Endodermal cell (in vitro differentiated cells): ENCODE data around the gene ROR1. TPM values are rescaled to one million over a fixed set of nuclear protein-coding genes. Genes with fewer than 3 reads are reported as not detected.

Source experiments
- DNase-seq: peaks from one replicate; pipeline ENCODE4 v3.0.0-alpha.2; 2017
- H3K27ac ChIP-seq: 2 replicates; pipeline ENCODE4 v1.5.1; 2013; ENCODE audit warnings: mild to moderate bottlenecking, low read depth, low read length, moderate library complexity
- H3K27me3 ChIP-seq: 2 replicates; pipeline ENCODE4 v1.6.1; 2013; ENCODE audit warnings: mild to moderate bottlenecking, low read length, moderate library complexity; ENCODE audit not compliant: insufficient read depth, control insufficient read depth, poor library complexity, severe bottlenecking
- H3K36me3 ChIP-seq: 2 replicates; pipeline ENCODE4 v1.7.0; 2013; ENCODE audit warnings: mild to moderate bottlenecking, low read length, moderate library complexity; ENCODE audit not compliant: control insufficient read depth, insufficient read depth
- H3K4me1 ChIP-seq: one replicate; pipeline ENCODE4 v1.7.0; 2013; ENCODE audit warnings: low read length; ENCODE audit not compliant: control insufficient read depth, insufficient read depth
- H3K4me3 ChIP-seq: 2 replicates; pipeline ENCODE4 v1.5.1; 2013; ENCODE audit warnings: mild to moderate bottlenecking, low read length, moderate library complexity
- H3K9ac ChIP-seq: 2 replicates; pipeline ENCODE4 v1.6.1; 2013; ENCODE audit warnings: mild to moderate bottlenecking, low read length, moderate library complexity; ENCODE audit not compliant: poor library complexity, severe bottlenecking; ENCODE audit errors: extremely low read depth
- H3K9me3 ChIP-seq: 2 replicates; pipeline ENCODE4 v1.6.1; 2013; ENCODE audit warnings: mild to moderate bottlenecking, low read length, moderate library complexity; ENCODE audit not compliant: control insufficient read depth
- H3K27ac Mint-ChIP-seq: 2 replicates; pipeline ENCODE4 v1.8.0; 2020; ENCODE audit warnings: mixed read lengths
- H3K27me3 Mint-ChIP-seq: 2 replicates; pipeline ENCODE4 v1.8.0; 2021; ENCODE audit warnings: mild to moderate bottlenecking, mixed read lengths; ENCODE audit not compliant: insufficient read depth
- H3K36me3 Mint-ChIP-seq: 2 replicates; pipeline ENCODE4 v1.8.0; 2020; ENCODE audit warnings: low read depth, mixed read lengths
- H3K4me1 Mint-ChIP-seq: 2 replicates; pipeline ENCODE4 v1.8.0; 2020; ENCODE audit warnings: mixed read lengths
- H3K4me3 Mint-ChIP-seq: 2 replicates; pipeline ENCODE4 v1.8.0; 2020; ENCODE audit warnings: mild to moderate bottlenecking, moderate library complexity, mixed read lengths
- H3K9me3 Mint-ChIP-seq: 2 replicates; pipeline ENCODE4 v1.8.0; 2020; ENCODE audit warnings: mild to moderate bottlenecking, mixed read lengths
- WGBS, 2 experiments: methylation state at CpG; one replicate each; pipeline versions ENCODE4 v1.1.5 to v1.1.7; 2013; ENCODE audit warnings: missing lambda C conversion rate in 2 of 2, mixed read lengths in 1 of 2; ENCODE audit not compliant: insufficient coverage in 1 of 2, insufficient read length in 1 of 2; 5-methylcytosine and 5-hydroxymethylcytosine counted together
- total RNA-seq, 2 donors: library from RNA; stranded (reverse); fragmentation: NEBNext Ultra II Directional in 1 of 2; extraction: Animal tissue kit (Norgen Biotek cat#: 25700) in 1 of 2; gene quantifications; 2 replicates in 1 of 2; 3 replicates in 1 of 2; pipeline ENCODE4 v1.2.1, GENCODE V29; 2021
- TF ChIP-seq, protein P1 (sequence below): fragments of 200-600 bp; sonication (generic); conservative IDR thresholded peaks from 2 replicates; pipeline ENCODE4 v1.5.0; 2021; ENCODE audit warnings: antibody characterized with exemption, mild to moderate bottlenecking

The ROR1 gene
- total RNA-seq, 2 donors from 2014 or later, result 77.4 to 77.9 TPM

GRCh38 chr1:63918418-63918945 lies 144.7 kb downstream of the ROR1 start:
- H3K27me3 Mint-ChIP-seq, result no peaks in the 10 kb centered on the region
- H3K27ac Mint-ChIP-seq, result no peak overlapping the region
- H3K27ac ChIP-seq, result no peak overlapping the region
- H3K4me1 Mint-ChIP-seq, result peaks cover 58% of the 10 kb centered on the region
- TF ChIP-seq, protein P1, sequence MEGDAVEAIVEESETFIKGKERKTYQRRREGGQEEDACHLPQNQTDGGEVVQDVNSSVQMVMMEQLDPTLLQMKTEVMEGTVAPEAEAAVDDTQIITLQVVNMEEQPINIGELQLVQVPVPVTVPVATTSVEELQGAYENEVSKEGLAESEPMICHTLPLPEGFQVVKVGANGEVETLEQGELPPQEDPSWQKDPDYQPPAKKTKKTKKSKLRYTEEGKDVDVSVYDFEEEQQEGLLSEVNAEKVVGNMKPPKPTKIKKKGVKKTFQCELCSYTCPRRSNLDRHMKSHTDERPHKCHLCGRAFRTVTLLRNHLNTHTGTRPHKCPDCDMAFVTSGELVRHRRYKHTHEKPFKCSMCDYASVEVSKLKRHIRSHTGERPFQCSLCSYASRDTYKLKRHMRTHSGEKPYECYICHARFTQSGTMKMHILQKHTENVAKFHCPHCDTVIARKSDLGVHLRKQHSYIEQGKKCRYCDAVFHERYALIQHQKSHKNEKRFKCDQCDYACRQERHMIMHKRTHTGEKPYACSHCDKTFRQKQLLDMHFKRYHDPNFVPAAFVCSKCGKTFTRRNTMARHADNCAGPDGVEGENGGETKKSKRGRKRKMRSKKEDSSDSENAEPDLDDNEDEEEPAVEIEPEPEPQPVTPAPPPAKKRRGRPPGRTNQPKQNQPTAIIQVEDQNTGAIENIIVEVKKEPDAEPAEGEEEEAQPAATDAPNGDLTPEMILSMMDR, result no peak
- H3K36me3 Mint-ChIP-seq, result no peaks in the 10 kb centered on the region
- peaks cover 11% of the 10 kb centered on the region for H3K4me1 ChIP-seq
- no peak overlapping the region for H3K9ac ChIP-seq
- H3K9me3 ChIP-seq, result no peaks in the 10 kb centered on the region
- no peaks in the 10 kb centered on the region for H3K9me3 Mint-ChIP-seq
- no peak overlapping the region for H3K4me3 Mint-ChIP-seq
- no peaks in the 10 kb centered on the region for H3K27me3 ChIP-seq
- H3K4me3 ChIP-seq, result no peak overlapping the region
- 94 to 100% methylated on average over 2 to 10 of the region's 10 CpGs for WGBS, 2 experiments
- DNase-seq, result no peak
- no peaks in the 10 kb centered on the region for H3K36me3 ChIP-seq

DNA sequence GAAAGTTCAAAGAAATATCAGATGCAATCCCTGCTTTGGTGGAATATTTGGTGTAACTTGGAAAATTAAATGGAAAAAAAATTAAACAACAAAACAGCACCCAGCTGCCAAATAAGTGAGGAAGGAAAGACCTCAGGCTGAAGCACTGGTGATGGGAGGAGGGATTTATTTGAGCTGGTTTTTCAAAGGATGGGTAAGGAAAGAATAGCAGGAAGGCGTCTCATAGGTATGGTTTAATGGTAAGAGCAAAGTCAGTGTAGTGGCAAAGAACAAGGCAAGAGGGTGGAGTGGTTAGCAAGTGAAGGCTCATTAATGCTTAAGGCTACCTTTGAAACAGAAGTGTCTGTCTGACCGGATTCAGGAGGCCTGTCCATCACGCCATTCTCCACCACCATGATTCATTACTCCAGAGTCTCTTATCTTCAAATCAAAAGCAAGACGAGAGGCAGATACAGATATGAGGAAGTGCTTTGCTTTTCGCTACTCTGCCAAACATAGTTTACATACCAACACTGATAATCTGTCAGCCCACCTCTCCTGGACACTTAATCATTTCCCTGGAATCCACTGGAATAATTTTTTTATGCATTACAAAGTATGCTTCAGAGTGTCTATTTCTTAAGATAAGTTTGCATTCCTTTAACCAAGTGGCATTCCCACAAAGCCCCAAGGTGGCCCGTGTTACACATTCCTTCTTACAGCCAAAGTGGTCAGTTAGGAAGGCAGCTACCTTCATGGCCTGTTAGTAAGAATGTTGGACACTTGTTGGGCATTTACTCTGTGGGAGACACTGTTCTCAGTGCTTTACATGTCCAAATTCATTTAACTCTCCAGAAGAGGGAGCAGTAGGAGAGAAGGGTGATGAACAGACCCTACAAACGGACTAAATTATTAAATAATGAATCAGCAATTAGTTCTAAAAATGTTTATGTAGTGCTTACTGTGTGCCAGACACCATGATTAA lies 146.6 kb downstream of the ROR1 start:
- Histone ChIP-seq H3K4me3 (no peak overlapping the region), H3K4me1 (peaks cover 3% of the 10 kb centered on the region), H3K27me3 (no peaks in the 10 kb centered on the region), H3K27ac (no peak overlapping the region), H3K9me3 (no peaks in the 10 kb centered on the region), H3K36me3 (no peaks in the 10 kb centered on the region), H3K9ac (no peak overlapping the region)
- Mint-ChIP-seq H3K4me1 (peaks cover 43% of the 10 kb centered on the region), H3K9me3 (peaks cover 3% of the 10 kb centered on the region), H3K27ac (peak overlapping the region; percentile 49), H3K36me3 (no peaks in the 10 kb centered on the region), H3K27me3 (no peaks in the 10 kb centered on the region), H3K4me3 (no peak overlapping the region)
- WGBS, 2 experiments, result 64 to 94% methylated on average over 2 to 7 of the region's 7 CpGs
- DNase-seq, result no peak
- TF ChIP-seq, protein P1, result peak; percentile 54

DNA sequence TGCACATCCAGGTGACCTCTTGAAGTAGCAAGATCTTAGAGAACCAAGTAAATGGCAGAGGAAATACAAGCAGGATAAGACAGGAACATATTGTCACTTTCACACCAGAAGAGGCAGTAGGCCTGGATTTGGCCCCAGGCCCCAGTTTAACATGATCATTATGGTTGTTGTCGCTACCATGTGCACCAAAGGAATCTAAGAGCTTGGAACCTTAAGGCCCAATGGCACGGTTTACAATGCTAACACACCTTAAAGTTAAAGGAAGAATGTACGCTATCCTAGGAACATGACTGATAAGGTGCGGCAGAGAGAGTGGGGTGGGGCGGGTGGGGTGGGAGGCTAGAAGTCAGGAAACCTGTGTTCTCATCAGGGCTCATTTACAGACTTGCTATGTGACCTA lies 147.5 kb downstream of the ROR1 start:
- H3K4me1 ChIP-seq, result peaks cover 3% of the 10 kb centered on the region
- H3K4me3 ChIP-seq, result no peak overlapping the region
- no peaks in the 10 kb centered on the region for H3K27me3 Mint-ChIP-seq
- no peak overlapping the region for H3K4me3 Mint-ChIP-seq
- H3K36me3 ChIP-seq, result no peaks in the 10 kb centered on the region
- peak overlapping the region; percentile 49 for H3K27ac Mint-ChIP-seq
- no peak for DNase-seq
- 94 to 97% methylated on average over 3 to 5 of the region's 5 CpGs for WGBS, 2 experiments
- no peak overlapping the region for H3K27ac ChIP-seq
- no peaks in the 10 kb centered on the region for H3K9me3 ChIP-seq
- H3K9me3 Mint-ChIP-seq, result peaks cover 4% of the 10 kb centered on the region
- H3K9ac ChIP-seq, result no peak overlapping the region
- peaks cover 38% of the 10 kb centered on the region for H3K4me1 Mint-ChIP-seq
- H3K27me3 ChIP-seq, result no peaks in the 10 kb centered on the region
- TF ChIP-seq, protein P1, result no peak
- H3K36me3 Mint-ChIP-seq, result no peaks in the 10 kb centered on the region
